ENCODE data around the gene ELAVL3. TPM values are rescaled to one million over a fixed set of nuclear protein-coding genes. Genes with fewer than 3 reads are reported as not detected.
A peak's percentile ranks its signal among the peaks of the same experiment; 100 is the strongest.
"Not testable (repeated sequence)": the region's sequence is repeated elsewhere in the genome, so short reads cannot be mapped to it uniquely, and the experiment has no call there.

ELAVL3 gene
- total RNA-seq, 3 donors from 2014 or later = 0.19 TPM; not detected in 2

DNA sequence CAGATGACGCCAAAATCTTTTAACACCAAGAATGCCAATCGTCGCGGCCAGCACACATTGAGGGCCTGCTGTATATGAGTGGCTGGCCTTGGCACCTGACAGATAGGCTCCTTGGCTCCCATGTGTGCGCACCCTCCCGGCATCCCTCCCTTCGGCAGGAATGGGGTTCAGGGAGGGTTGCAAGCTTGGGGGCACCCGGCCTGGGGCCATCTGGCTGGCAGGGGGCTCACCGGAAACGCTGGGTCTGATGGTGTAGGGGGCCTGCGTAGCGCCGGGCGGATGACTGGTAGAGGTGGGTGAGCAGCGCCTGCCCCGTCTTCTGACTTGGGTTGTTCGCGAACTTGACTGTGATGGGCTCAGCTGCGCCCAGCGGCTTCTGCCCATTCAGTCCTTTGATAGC lies 23.0 kb downstream of the ELAVL3 start:
- Mint-ChIP-seq H3K9me3 (no peaks in the 10 kb centered on the region), H3K4me1 (ENCODE audit: low read depth) (no peaks in the 10 kb centered on the region), H3K27me3 (ENCODE audit: low read depth) (peaks cover 4% of the 10 kb centered on the region), H3K36me3 (ENCODE audit: insufficient read depth) (no peaks in the 10 kb centered on the region), H3K4me3 (no peak overlapping the region)
- DNase-seq (no peak), ATAC-seq (no peak)

DNA sequence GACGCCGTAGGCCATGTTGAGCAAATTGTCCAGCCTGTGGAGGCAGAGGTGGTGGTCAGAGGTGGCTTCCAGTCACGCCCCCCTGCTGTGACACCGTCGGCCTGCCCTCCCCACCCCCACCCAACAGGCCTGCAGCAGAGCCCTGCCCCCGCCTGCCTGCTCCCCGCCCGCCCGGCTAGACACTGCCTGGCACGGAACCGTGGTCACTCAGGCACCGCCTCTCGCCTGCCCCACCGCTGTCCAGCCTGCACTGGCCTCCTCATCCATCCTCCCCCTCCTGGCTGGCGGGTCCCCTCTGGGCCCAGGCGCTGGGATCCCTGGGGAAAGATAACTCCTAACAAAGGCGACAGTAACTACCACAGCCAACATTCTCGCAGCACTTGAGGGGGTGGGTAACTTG lies 23.7 kb downstream of the ELAVL3 start:
- H3K9me3 Mint-ChIP-seq = no peaks in the 10 kb centered on the region
- H3K36me3 Mint-ChIP-seq (ENCODE audit: insufficient read depth) = no peaks in the 10 kb centered on the region
- ATAC-seq (no peak), DNase-seq (no peak)
- no peaks in the 10 kb centered on the region for H3K4me1 Mint-ChIP-seq (ENCODE audit: low read depth)
- H3K4me3 Mint-ChIP-seq = no peak overlapping the region
- peaks cover 4% of the 10 kb centered on the region for H3K27me3 Mint-ChIP-seq (ENCODE audit: low read depth)

DNA sequence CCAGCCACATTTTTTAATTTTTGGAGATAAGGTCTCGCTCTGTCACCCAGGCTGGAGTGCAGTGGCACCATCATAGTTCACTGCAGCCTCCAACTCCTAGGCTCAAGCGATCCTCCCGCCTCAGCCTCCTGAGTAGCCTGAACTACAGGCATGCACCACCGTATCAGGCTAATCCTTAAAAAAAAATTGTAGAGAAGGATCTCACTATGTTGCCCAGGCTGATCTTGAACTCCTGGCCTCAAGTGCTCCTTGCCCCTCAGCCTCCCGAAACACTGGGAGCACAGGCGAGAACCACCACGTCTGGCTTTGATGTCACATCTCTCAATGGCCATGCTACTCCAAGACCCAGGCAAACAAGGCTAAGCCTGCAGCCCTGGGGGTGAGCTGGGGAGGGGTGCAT lies 24.2 kb downstream of the ELAVL3 start:
- H3K4me1 Mint-ChIP-seq (ENCODE audit: low read depth) = no peaks in the 10 kb centered on the region
- H3K4me3 Mint-ChIP-seq = no peak overlapping the region
- DNase-seq = no peak
- no peaks in the 10 kb centered on the region for H3K36me3 Mint-ChIP-seq (ENCODE audit: insufficient read depth)
- no peaks in the 10 kb centered on the region for H3K9me3 Mint-ChIP-seq
- peaks cover 4% of the 10 kb centered on the region for H3K27me3 Mint-ChIP-seq (ENCODE audit: low read depth)
- ATAC-seq = no peak

DNA sequence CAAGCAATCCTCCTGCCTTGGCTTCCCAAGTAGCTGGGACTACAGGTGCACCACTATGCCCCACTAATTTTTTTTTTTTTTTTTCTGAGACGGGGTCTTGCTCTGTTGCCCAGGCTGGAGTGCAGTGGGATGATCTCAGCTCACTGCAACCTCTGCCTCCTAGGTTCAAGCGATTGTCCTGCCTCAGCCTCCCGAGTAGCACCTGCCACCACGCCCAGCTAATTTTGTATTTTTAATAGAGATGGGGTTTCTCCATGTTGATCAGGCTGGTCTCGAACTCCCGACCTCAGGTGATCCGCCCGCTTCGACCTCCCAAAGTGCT lies 25.7 kb downstream of the ELAVL3 start:
- H3K27me3 Mint-ChIP-seq (ENCODE audit: low read depth); H3K4me3 Mint-ChIP-seq; ATAC-seq; H3K4me1 Mint-ChIP-seq (ENCODE audit: low read depth); H3K36me3 Mint-ChIP-seq (ENCODE audit: insufficient read depth); DNase-seq; H3K9me3 Mint-ChIP-seq: not testable (repeated sequence)

DNA sequence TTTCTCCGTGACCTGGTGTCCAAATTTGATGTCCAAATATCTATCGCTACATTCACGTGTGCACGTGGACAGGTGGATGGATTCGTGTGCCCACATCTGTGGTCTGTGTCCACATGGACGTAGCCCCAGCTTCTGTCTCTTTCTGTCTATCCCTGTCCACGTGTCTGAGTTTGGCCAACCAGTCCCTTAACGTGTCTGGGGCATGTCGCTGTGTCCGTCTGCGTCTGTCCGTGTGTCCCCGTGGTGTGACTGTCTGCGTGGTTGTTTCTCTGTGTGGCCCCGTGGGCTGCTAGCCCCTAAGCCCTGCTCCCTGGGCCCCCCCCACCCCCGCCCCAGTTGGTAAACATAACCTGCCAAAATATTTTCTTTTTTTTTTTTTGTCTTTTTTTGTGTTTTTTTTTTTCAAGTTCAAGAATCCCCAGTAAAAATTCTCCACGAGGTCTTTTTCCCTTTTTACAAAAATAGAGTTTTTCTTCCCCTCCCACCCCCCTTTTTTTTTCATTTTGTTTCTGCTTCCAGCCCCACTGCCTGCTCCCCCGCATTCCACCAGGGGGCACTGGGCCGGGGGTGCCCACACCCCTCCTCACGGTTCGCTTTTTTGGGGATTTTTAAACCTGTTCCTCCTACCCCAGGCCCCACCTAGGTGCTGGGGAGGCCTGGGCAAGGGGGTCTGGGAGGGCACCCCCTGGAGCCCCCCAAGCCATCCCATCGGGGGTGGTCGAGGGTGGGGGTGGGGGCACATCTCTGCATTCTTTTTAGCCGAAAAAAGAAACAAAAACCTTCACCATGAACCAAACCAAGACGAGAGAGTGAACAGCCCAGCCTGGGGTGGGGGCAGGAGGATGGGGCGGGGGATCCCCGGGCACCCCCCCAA lies 27.1 kb downstream of the ELAVL3 start:
- Mint-ChIP-seq H3K4me1 (ENCODE audit: low read depth) (no peaks in the 10 kb centered on the region), H3K27me3 (ENCODE audit: low read depth) (no peaks in the 10 kb centered on the region), H3K4me3 (no peak overlapping the region), H3K36me3 (ENCODE audit: insufficient read depth) (peaks cover 4% of the 10 kb centered on the region), H3K9me3 (no peaks in the 10 kb centered on the region)
- ATAC-seq (peak; percentile 42 to 43), DNase-seq (no peak)

DNA sequence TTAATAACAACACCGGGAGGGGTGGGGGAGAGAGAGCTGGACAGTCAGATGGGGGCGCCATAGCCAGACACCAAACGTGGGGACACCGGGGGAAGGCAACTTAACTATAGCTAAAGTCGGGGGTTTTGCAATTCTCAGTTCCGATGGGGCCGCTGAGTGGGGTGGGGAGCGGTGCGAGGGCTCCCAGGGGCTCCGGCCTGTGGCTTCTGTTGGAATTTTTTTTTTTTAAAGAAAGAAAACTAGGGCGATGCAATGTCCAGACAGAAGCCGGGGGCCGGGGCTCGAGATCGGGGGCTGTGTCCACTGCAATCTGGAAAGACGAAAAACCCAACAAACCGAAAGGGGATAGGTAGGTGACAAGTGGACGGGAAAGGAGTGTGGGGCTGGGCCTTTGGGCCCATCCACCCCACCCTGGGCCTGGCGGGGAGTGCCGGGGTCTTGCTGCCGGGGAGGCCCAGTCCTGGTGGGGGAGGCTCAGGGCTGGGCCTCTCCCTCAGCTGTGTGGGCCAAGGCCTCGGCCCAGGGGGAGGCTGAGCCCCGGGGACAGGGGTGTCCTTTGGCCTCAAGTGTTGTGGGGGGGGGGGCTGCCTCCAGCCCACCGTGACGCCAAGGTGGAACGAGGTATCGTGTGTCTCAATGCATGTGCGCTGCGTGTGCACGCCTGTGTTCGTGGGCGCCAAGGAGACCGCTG lies 28.1 kb downstream of the ELAVL3 start:
- Mint-ChIP-seq H3K27me3 (ENCODE audit: low read depth) (no peaks in the 10 kb centered on the region), H3K9me3 (no peaks in the 10 kb centered on the region), H3K4me1 (ENCODE audit: low read depth) (no peaks in the 10 kb centered on the region), H3K36me3 (ENCODE audit: insufficient read depth) (peaks cover 4% of the 10 kb centered on the region), H3K4me3 (no peak overlapping the region)
- no peak for ATAC-seq
- no peak for DNase-seq

DNA sequence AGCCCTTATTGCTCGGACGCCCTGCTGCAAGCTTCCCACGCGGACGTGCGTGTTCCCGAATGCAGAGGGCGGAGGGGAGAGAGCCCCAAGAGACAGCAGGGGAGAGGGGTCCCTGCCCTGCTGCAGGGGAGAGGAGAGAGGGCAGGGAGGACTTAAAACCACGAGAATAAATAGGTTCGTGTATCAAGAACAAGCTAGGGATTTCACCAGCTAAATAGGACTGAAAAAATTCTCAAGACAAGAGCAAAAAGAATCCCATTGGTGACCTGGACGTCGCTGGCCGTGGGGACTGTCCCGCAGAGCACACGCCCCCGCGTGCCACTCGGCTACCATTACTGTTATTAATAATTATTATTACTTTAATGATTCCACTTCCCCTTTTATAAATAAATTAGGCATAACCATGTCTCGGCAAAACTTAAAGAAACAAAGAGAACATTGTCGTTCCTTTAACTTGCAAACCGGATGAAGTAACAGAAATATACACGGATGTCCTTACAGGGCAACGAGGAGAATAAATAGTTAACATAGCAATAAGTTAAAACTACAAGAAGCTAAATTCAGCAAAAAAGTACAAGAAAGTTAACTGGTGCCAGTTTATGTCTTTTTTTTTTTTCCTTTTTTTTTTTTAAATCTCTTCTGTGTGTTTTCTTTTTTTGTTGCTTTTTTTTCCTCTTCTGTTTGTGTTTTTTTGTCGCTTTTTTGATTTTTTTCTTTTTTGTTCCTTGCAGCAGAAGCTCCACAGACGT lies 28.8 kb downstream of the ELAVL3 start:
- Mint-ChIP-seq H3K4me1 (ENCODE audit: low read depth) (no peaks in the 10 kb centered on the region), H3K27me3 (ENCODE audit: low read depth) (no peaks in the 10 kb centered on the region), H3K4me3 (no peak overlapping the region), H3K9me3 (no peaks in the 10 kb centered on the region), H3K36me3 (ENCODE audit: insufficient read depth) (peaks cover 4% of the 10 kb centered on the region)
- ATAC-seq (no peak), DNase-seq (no peak)

DNA sequence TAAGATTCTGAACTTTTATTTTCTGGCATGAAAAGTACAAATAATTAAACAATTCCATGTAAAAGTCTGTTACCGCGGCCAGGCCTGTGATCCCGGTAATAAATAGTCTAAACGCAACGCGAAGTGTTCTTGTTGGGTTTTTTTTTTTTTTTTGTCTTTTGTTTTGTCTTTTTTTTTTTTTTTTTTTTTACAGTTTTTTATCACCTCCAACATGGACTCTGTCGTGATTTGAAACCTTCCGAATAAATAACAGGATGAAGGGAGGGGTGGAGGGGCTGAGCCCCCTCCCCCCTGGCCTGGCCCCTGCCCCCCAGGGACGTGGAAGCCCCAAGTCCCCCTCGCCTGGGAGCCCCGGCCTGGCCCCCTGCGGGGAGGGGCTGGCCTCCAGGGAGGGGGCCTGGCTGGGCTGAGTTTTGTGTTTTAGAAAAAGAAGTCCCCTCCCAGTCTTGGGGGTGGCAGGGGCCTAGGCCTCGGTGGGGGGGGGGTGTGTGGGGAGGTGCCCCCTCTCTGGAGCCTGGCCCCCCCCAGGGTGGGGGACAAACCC lies 29.4 kb downstream of the ELAVL3 start:
- Mint-ChIP-seq H3K9me3 (no peaks in the 10 kb centered on the region), H3K4me3 (no peak overlapping the region), H3K27me3 (ENCODE audit: low read depth) (no peaks in the 10 kb centered on the region), H3K4me1 (ENCODE audit: low read depth) (no peaks in the 10 kb centered on the region), H3K36me3 (ENCODE audit: insufficient read depth) (peaks cover 4% of the 10 kb centered on the region)
- no peak for ATAC-seq
- DNase-seq = no peak

DNA sequence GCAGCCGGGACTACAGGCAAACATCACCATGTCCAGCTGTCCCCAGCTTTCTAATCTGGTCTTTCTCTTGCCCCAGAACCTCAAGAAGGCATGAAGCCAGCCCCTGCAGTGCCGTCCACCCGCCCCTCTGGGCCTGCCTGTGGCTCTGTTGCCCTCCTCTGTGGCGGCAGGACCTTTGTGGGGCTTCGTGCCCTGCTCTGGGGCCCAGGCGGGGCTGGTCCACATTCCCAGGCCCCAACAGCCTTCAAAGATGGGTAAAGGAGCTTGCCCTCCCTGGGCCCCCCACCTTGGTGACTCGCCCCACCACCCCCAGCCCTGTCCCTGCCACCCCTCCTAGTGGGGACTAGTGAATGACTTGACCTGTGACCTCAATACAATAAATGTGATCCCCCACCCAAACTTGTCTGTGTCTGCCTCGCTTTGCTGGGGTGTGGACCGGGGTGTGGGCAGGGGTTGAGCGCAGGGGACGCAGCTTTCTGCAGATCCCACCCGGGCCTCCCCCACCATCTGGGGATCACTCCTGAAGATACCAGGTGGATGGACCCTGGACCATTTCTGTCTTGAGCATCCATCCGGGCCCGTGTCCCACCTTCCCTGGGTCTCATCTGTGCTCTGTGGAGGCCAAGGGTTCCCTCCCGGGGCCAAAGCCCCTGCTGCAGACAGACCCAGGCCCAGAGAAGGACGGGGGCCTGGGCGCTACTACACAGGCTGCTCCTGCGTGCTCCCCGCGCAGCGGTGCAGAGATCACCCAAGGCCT lies 30.1 kb downstream of the ELAVL3 start:
- H3K36me3 Mint-ChIP-seq (ENCODE audit: insufficient read depth) = peaks cover 4% of the 10 kb centered on the region
- no peaks in the 10 kb centered on the region for H3K27me3 Mint-ChIP-seq (ENCODE audit: low read depth)
- no peak for DNase-seq
- no peaks in the 10 kb centered on the region for H3K9me3 Mint-ChIP-seq
- H3K4me3 Mint-ChIP-seq = no peak overlapping the region
- no peaks in the 10 kb centered on the region for H3K4me1 Mint-ChIP-seq (ENCODE audit: low read depth)
- ATAC-seq = no peak

DNA sequence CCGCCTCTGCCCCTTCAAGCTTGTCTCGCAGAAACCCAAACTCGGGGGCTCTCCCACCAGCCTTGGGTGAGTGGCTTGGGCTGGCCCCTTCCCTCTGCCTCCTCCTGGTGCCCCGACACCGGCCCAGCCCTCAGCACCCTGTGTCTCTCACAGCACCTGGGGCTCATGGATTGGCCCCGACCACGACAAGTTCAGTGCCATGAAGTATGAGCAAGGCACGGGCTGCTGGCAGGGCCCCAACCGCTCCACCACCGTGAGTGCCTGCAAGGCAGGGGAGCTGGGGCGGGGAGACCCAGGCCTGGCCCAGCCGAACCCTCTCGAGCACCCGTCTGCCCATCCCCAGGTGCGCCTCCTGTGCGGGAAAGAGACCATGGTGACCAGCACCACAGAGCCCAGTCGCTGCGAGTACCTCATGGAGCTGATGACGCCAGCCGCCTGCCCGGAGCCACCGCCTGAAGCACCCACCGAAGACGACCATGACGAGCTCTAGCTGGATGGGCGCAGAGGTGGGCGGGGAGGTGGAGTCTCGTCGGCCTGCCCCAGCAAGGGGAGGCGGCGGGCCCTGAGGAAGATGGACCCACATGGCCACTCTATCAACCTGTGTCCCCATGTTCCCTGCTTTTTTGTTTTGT lies 31.8 kb downstream of the ELAVL3 start:
- no peaks in the 10 kb centered on the region for H3K27me3 Mint-ChIP-seq (ENCODE audit: low read depth)
- ATAC-seq (no peak), DNase-seq (no peak)
- peaks cover 4% of the 10 kb centered on the region for H3K36me3 Mint-ChIP-seq (ENCODE audit: insufficient read depth)
- no peaks in the 10 kb centered on the region for H3K4me1 Mint-ChIP-seq (ENCODE audit: low read depth)
- H3K4me3 Mint-ChIP-seq = no peak overlapping the region
- H3K9me3 Mint-ChIP-seq = no peaks in the 10 kb centered on the region

DNA sequence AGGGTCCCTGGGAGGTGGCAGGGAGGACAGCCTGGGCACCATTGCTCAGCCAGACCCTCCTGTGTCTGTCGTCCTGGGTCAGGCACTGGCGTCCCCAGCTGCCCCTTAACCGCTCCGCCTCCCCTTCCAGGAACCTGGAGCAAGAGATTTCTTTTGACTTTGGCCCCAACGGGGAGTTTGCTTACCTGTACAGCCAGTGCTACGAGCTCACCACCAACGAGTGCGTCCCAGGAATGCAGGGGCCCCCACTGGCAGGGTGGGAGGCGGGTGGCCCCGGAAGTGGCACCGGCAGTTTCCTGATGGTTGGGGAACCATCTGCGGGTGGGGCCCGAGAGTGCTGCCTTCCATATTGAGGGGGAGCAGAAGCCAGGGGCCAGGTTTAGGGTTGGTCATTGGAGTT lies 32.4 kb downstream of the ELAVL3 start:
- ATAC-seq = no peak
- no peak for DNase-seq
- Mint-ChIP-seq H3K27me3 (ENCODE audit: low read depth) (no peaks in the 10 kb centered on the region), H3K4me3 (no peak overlapping the region), H3K9me3 (no peaks in the 10 kb centered on the region), H3K4me1 (ENCODE audit: low read depth) (no peaks in the 10 kb centered on the region), H3K36me3 (ENCODE audit: insufficient read depth) (peaks cover 4% of the 10 kb centered on the region)

DNA sequence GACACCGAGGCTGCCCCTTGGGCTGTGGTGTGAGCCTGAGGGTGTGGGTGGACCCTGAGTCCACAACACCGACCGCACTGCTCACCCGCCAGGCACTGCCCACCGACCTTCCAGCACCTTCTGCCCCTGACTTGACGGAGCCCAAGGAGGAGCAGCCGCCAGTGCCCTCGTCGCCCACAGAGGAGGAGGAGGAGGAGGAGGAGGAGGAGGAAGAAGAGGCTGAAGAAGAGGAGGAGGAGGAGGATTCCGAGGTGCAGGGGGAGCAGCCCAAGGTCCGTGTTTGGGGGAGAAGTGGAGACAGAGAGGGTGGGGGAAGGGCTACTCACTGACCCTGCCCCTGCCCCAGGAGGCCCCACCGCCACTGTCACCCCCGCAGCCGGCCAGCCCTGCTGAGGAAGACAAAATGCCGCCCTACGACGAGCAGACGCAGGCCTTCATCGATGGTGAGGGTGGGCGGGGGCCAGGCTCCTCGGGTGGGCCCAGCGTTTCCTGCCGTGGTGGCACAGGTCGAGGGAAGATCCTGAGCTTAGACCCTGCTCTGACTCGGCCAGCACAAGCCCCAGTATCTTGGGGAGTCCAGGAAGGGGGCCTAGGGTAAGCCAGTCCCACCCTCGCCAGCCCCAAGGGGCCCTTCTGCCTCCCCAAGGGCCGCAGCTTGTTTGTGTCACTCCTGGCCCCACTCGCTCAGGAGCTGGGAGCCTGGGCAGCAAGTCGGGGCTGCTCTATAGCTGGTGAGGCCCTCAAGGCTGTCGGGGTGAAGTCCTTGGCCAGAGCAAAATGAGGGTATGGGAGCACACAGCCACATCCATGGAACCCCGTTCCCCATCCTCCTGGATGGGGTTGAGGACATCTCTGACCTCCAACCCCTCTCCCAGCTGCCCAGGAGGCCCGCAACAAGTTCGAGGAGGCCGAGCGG lies 33.2 kb downstream of the ELAVL3 start:
- Mint-ChIP-seq H3K4me3 (no peak overlapping the region), H3K9me3 (no peaks in the 10 kb centered on the region), H3K27me3 (ENCODE audit: low read depth) (no peaks in the 10 kb centered on the region), H3K36me3 (ENCODE audit: insufficient read depth) (peaks cover 4% of the 10 kb centered on the region), H3K4me1 (ENCODE audit: low read depth) (no peaks in the 10 kb centered on the region)
- no peak for DNase-seq
- ATAC-seq = no peak

Data from activated T-cell treated with anti-CD3 and anti-CD28 coated beads, Interleukin-2, amount 50 U/mL, for 4 hours (primary cell).